Islet of Langerhans (tissue), 1 donor: Measurements from ENCODE around the gene RPL22.
"Not testable (repeated sequence)": the region's sequence is repeated elsewhere in the genome, so short reads cannot be mapped to it uniquely, and the experiment has no call there.

Experiments used
- FAIRE-seq: peaks from one replicate; lab custom pipeline; 2011; peaks lifted over from hg19 to GRCh38; lab: Jason Lieb, UNC

The RPL22 gene

GRCh38 chr1:6233376-6233775 is 34.0 kb upstream of the RPL22 start:
- no peak for FAIRE-seq

- no peak for FAIRE-seq
Observed at GRCh38 chr1:6225651-6226050, 26.3 kb upstream of the RPL22 start.

DNA sequence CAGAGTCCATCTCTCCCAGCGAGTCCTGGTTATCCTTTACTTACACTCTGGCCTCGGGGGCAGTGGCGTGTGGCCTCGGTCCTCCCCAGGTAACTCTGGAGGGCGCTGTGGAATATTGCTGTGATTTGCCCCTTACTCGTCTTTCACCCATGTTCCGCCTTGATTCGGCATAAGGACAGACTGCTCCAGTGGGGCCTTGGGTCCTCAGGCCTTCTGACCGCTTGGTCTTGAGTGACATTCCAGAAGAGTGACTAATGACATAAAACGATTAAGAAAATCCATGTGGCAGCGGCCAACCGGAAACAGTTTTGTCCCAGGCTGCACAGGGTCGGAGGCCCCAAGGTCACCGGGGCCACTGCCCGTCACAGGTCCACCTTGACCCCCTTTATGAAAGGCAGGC is 25.3 kb upstream of the RPL22 start:
- no peak for FAIRE-seq

- no peak for FAIRE-seq
Observed at GRCh38 chr1:6223617-6224016, 24.2 kb upstream of the RPL22 start.

DNA sequence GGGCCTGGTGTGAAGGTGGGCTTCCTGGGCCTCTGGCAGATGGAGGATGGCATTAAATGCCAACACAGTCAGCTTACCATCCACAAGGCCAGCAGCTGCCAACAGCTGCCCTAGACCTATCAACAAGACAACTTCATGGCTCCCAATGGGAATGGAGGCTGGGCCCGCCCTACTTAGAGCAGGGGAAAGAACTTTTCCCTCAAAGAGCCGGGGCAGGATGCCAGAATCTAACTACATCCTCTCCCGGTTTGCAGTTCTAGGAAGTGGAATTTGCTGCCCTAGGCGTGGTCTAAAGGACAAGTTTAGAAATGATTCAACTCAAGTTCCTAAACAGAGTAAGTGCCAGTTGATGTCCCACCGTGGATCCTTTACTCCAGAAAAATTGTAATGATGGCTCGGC is 23.2 kb upstream of the RPL22 start:
- FAIRE-seq, result no peak

DNA sequence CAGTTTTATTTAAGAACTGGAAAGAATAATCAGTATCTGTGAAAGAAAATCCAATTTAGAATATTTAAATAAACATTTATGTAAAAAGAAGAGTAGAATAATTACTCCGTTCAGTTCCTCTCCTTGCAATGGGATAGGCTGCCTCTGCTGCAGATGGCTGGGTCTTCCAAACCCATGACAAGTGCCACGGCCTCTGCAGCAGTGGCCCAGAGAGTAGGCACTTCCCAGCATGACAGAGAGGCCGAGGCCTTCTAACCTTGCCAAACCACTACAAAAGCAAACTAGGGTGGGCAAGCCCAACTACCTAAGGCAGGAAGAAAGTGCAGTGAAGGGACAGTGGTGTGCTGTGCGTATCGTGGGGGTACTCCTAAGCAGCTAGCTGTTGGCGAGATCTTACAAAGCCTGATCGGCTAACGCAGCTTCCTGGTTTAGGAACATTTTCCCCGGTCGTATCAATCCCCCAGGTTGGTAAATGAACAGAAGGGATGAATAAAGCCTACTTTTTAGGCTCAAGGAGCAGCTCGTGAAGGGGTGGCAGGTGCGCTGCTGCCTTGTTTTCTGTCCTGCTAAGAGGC is 21.9 kb upstream of the RPL22 start:
- FAIRE-seq, result no peak

DNA sequence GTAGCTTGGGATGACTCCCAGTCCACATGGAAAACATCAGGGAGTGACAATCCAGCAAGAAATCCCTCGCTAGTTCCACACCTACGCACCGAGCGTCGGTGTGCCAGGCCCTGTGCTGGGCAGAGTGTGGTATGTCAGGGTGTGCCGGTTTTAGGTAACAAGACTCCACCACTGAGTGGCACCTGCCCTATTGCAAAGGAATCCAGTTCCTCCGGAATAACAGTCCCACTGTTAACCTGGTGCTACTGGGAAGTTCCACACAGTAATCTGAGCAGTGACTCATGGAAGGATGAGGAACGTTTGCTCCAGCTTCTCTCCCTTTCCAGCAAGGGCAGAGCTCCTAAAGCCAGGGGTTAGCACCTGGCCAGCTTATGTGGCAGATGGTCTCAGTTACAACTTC is 20.8 kb upstream of the RPL22 start:
- FAIRE-seq, result no peak

GRCh38 chr1:6219641-6220040 is 20.2 kb upstream of the RPL22 start:
- not testable (repeated sequence) for FAIRE-seq

GRCh38 chr1:6218375-6219164 is 19.2 kb upstream of the RPL22 start:
- no peak for FAIRE-seq

DNA sequence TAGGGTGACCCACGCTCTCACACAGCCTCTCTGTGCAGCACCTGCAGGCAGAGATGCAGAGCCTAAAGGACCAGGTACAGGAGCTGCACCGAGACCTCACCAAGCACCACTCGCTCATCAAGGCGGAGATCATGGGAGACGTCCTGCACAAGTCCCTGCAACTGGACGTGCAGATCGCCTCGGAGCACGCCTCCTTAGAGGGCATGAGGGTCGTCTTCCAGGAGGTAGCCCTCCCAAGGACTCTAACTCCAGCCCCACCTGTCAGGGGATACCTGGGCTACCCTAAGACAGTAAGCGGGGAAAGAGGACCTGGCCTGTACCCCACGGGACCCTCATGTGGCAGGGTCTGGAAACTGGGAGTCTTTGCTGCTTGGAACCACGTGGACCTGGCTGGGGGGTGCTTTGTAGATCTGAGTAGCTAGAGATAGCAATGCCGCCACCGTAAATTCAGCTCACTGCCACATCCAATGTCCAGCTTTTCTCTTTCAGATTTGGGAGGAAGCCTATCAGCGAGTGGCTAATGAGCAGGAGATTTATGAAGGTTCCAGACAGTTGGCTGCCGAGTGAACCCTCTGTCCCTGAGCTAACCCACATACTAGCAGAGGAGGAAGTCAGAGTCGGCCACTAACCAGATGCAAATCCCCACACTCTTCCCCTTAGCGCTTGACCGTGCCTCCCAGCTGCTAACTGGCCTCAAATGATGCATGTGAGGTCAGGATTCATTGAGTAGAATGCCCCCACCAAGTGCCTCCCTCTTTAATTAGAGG is 13.0 kb upstream of the RPL22 start:
- no peak for FAIRE-seq

GRCh38 chr1:6211731-6212130 is 12.3 kb upstream of the RPL22 start:
- FAIRE-seq, result no peak

- no peak for FAIRE-seq
Observed at GRCh38 chr1:6210591-6211355, 11.4 kb upstream of the RPL22 start.

DNA sequence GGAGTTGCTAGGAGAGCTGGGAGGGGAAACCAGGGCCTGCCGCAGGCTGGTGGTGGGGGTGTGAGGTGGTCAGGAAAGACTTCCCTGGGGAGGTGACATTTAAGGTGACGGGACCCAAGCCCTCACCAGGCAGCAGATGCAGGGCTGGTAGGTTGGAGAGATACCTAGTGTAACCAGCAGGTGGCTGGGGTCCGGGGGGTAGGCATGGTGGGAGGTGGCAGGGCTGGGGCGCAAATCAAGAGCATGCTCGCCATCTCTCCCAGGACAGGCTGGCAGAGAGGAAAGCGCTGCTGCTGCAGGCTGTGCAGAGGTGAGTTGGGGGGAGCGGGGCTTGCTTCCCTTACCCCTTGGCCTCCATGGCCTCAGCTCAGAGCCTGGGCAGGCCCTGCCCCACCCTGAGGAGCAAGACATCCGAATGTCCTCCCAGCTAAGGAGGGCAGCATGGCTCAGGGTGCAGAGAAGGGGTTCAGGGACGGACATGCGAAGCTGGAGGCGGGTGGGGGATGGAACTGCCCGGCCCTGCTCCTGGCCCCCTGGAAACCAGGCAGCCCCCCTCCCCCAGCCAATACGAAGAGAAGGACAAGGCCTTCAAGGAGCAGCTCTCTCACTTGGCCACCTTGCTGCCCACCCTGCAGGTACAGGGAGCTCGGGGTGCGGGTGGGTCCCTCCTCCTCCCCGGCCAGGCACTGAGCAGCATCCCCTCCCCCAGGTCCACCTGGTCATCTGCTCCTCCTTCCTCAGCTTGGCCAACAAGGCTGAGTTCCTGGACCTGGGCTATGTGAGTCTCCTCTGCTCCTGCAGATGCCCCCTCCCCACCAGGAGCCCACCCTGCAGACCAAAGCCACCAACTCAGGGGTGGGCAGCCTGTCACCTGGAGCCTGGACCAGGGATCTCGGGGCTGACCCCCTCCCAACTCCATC is 10.5 kb upstream of the RPL22 start:
- no peak for FAIRE-seq

- no peak for FAIRE-seq
Observed at GRCh38 chr1:6208723-6209660, 9.6 kb upstream of the RPL22 start.

GRCh38 chr1:6207921-6208320 is 8.5 kb upstream of the RPL22 start:
- FAIRE-seq, result no peak

DNA sequence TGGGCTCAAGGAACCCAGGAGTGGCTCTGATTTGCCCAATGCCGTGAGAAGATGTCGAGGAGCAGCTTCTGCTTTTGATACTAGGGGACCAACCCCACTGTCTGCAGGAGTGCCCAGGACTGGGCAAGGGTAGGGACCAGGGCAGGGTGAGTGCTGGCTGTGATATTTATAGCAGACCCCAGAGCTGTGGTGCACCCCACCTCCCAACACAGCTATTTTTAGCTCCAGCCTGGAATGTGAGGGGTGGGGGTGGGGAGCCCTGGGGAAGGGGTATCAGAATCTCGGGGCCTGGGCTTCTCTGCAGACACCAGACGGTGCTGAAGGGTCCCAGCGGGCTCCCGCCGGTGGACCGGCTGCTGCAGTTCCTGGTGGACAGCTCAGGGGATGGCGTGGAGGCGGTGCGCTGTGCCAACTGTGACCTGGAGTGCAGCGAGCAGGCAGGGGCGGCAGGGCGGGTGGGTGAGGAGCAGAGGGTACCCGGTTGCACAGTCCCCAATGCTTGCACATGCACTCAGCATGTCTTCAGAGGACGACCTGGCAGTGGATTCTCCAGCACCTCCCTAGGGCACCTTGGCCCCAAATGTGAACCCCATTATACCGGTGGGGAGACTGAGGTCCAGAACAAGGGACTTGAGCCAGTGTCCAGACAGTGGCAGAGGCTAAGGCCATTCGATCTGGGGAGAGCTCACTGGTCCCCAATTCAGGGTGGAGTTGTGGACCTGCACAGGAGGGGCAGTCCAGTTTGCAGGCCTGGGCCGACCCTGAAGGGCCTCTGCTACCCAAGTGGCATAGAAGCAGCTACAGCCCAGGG is 7.9 kb upstream of the RPL22 start:
- FAIRE-seq, result no peak

DNA sequence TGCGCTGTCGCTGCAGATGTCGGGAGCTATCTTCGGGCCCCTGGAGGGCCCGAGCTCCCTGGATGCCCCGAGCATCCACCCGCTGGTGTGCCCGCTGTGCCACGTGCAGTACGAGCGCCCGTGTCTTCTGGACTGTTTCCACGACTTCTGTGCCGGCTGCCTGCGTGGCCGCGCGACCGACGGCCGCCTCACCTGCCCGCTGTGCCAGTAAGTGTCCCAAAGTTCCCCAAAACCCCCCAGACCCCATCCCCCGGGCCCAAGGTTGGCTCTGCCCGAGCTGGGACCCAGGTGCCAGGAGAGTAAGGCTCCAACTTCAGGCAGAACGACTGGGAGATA is 7.1 kb upstream of the RPL22 start:
- FAIRE-seq, result no peak

DNA sequence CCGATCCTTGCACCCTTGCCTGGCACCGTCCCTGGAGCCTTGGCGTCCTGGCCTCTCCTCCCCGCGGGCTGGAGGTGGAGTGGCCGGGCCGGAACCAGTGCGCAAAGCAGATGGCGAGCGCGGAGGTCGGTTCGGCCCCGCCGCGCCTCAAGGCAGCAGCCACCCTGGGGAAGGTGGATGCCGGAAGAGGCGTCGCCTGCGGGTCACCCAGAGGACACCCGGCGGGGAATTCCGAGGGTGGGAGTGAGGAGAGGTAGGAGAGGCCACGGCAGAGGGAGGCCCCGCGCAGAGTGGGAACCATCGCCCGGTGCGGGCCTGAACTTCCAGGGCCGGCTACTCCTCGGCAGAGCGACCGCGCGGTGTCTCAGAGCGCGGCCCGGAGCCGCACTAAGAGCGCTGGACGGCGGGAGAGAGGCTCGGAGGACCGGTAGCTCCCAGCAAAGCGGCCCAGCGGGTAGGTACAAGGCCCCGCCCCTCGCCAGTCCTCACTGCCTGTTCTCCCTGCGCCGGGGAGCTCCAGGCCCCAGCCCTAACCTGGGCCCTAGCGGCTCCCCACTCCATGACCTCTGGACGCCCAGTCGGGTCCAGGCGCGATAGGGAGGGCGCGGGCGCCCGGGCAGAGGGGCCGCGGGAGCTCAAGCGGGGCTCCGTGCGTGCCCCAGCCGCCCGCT is 6.6 kb upstream of the RPL22 start, which contains the start of gene RNF207:
RNF207 (plus strand) TSS at position 271 of the 671 bp plus-strand sequence. CDS start 417 bp downstream, outside the sequence.
- no peak for FAIRE-seq

DNA sequence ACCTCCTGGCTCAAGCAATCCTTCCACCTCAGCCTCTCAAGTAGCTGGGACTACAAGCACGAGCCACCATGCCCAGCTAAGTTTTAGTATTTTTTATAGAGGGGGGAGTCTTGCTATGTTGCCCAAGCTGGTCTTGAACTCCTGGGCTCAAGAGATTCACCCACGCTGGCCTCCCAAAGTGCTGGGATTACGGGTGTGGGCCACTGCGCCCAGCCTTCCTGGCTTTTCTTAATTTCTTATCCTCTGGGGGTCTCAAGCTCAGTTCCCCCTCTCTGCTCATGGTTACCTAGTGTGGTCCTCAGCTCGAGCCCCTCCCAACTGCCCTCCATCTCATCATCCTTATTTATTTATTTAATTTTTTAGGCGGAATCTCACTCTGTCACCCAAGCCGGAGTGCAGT is 2.9 kb upstream of the RPL22 start:
- FAIRE-seq, result no peak
